Naive B cell (primary cell): ENCODE results near the gene ADAMTS3. TPM values are rescaled to one million over a fixed set of nuclear protein-coding genes. Genes with fewer than 3 reads are reported as not detected.
A peak's percentile ranks its signal among the peaks of the same experiment; 100 is the strongest.

ENCODE experiments used
- ATAC-seq, 2 donors: fragments of 150-1000 bp; cut with Tn5 transposase; 2 replicates each; pipeline ENCODE4 v1.10.0; 2021; ENCODE audit warnings: low read depth in 2 of 2, mild to moderate bottlenecking in 2 of 2, moderate library complexity in 2 of 2
- DNase-seq: peaks from one replicate; pipeline ENCODE4 v3.0.0; 2022
- H3K27ac Mint-ChIP-seq, 6 donors: one replicate each; pipeline ENCODE4 v1.8.0; 2020 to 2022; ENCODE audit warnings: mild to moderate bottlenecking in 6 of 6, mixed read lengths in 6 of 6, moderate library complexity in 5 of 6, inconsistent platforms in 2 of 6
- H3K27me3 Mint-ChIP-seq, 3 donors: one replicate each; pipeline ENCODE4 v1.8.0; 2021 to 2022; ENCODE audit warnings: mixed read lengths in 3 of 3, mild to moderate bottlenecking in 1 of 3
- H3K36me3 Mint-ChIP-seq, 2 donors: one replicate each; pipeline ENCODE4 v1.8.0; 2020 to 2022; ENCODE audit warnings: mixed read lengths in 2 of 2, inconsistent platforms in 1 of 2, mild to moderate bottlenecking in 1 of 2
- H3K4me1 Mint-ChIP-seq, 3 donors: one replicate each; pipeline ENCODE4 v1.8.0; 2020 to 2022; ENCODE audit warnings: mixed read lengths in 3 of 3, inconsistent platforms in 1 of 3, mild to moderate bottlenecking in 1 of 3, moderate library complexity in 1 of 3
- H3K4me3 Mint-ChIP-seq, 8 donors: one replicate each; pipeline ENCODE4 v1.8.0; 2020 to 2022; ENCODE audit warnings: mild to moderate bottlenecking in 8 of 8, mixed read lengths in 8 of 8, moderate library complexity in 8 of 8, inconsistent platforms in 2 of 8
- H3K9me3 Mint-ChIP-seq, 7 donors: one replicate each; pipeline ENCODE4 v1.8.0; 2020 to 2022; ENCODE audit warnings: mixed read lengths in 7 of 7, mild to moderate bottlenecking in 5 of 7, inconsistent platforms in 2 of 7, moderate library complexity in 1 of 7
- polyA plus RNA-seq, 6 donors: library from polyadenylated mRNA; unstranded; fragments of 300-500 nt; fragmentation: Illumina TruSeq; gene quantifications; one replicate each; pipeline ENCODE4 v1.2.3, GENCODE V29; 2021; ENCODE audit warnings: low read depth in 6 of 6

The ADAMTS3 gene
- not detected for polyA plus RNA-seq

DNA sequence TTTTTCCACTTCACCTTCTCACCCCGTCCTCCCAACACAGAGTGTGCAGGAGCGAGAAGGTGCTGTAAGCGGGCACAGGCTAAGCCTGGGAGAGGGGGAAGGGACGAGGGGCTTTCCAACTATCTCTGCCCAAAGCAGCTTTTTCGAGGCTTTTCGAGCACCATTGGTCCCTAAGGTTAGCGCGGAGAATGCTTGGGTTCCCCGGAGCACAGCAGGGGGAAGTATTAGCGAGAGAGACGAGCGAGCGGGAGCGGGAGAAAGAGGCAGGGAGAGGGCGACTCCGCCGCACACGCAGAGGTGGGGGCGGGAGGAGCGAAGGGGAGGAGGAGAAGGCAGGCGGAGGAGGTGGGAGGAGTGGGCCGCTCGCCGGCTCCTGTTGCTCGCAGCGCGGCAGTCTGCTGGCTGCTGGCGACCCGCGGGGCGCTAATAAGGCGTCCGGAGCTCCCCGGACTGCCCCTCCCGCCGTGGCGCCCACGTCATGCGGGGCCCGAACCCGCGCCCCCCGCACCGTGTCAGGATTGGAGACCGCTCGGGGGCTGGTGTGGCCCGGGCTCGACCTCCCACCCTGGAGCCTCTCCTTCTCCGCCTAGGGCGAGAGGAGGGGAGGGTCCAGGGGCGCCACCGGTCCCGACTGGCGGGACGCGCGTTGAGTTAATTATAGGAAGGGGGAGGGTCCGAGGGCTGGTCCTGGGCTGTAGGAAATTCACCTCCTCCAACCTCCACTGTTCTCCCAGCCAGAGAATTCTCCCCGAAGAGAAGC, at the start of gene ADAMTS3:
ADAMTS3 (minus strand) TSS at position 263 of the 760 bp plus-strand sequence. CDS start 459 bp downstream, outside the sequence.
- DNase-seq: no peak
- Mint-ChIP-seq H3K27me3 (peaks cover 52 to 56% (median 55%) of the 10 kb centered on the region in 3 donors), H3K36me3 (peaks cover 4 to 6% of the 10 kb centered on the region in 2 donors), H3K9me3 (peaks cover 0 to 7% (median 2%) of the 10 kb centered on the region in 7 donors), H3K4me1 (peaks cover 9 to 24% (median 19%) of the 10 kb centered on the region in 3 donors), H3K27ac (peak within 1 kb of the TSS in 1 of 6 donors; percentile 84), H3K4me3 (peak within 1 kb of the TSS; percentile 24 to 87 (median 70))
- ATAC-seq: peak in 1 of 2 donors; percentile 21

DNA sequence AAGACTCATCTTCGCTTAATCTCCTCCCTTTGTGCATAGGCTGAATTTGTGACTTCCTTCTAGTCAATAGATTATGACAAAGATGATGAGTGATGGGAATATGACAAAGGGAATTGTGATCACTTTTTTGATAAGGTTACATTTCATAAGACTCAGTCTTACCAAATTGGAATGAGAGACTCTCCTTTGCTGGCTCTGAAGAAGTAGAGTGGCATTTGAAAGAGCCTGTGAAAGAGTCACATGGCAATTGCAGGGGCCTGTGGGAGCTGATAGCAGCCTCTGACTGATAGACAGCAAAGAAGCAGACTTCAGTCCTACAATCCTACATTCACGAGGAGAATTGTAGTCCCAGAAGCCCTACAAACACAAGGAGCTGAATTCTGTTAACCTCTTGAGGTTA, 44.9 kb upstream of the ADAMTS3 start:
- no peaks in the 10 kb centered on the region for H3K27me3 Mint-ChIP-seq
- H3K4me1 Mint-ChIP-seq: no peaks in the 10 kb centered on the region
- peaks cover 0 to 5% (median 2%) of the 10 kb centered on the region in 7 donors for H3K9me3 Mint-ChIP-seq
- H3K36me3 Mint-ChIP-seq: no peaks in the 10 kb centered on the region
- no peak overlapping the region for H3K4me3 Mint-ChIP-seq
- no peak overlapping the region for H3K27ac Mint-ChIP-seq
- ATAC-seq (no peak), DNase-seq (no peak)

DNA sequence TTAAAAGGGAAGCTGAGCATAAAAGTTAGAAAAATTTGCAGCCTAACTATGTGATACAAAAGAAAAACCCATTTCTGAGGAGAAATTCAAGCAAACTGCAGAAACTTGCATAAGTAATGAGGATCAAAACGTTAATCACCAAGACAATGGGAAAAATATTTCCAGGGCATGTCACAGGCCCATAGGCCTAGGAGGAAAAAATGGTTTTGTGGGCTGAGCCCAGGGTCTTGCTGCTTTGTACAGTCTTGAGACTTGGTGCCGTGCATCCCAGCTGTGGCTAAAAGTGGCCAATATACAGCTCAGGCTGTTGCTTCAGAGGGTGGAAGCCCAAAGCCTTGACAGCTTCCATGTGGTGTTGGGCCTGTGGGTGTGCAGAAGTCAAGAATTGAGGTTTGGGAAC, 37.7 kb upstream of the ADAMTS3 start:
- Mint-ChIP-seq H3K9me3 (peaks cover 6 to 22% (median 8%) of the 10 kb centered on the region in 7 donors), H3K36me3 (no peaks in the 10 kb centered on the region), H3K4me1 (no peaks in the 10 kb centered on the region), H3K27me3 (no peaks in the 10 kb centered on the region), H3K27ac (no peak overlapping the region), H3K4me3 (no peak overlapping the region)
- no peak for ATAC-seq
- DNase-seq: no peak

- peaks cover 5 to 22% (median 8%) of the 10 kb centered on the region in 7 donors for H3K9me3 Mint-ChIP-seq
- ATAC-seq (no peak), DNase-seq (no peak)
- H3K36me3 Mint-ChIP-seq: no peaks in the 10 kb centered on the region
- no peak overlapping the region for H3K27ac Mint-ChIP-seq
- no peaks in the 10 kb centered on the region for H3K4me1 Mint-ChIP-seq
- no peak overlapping the region for H3K4me3 Mint-ChIP-seq
- H3K27me3 Mint-ChIP-seq: no peaks in the 10 kb centered on the region
Observed at GRCh38 chr4:72604324-72604723, 35.3 kb upstream of the ADAMTS3 start.

DNA sequence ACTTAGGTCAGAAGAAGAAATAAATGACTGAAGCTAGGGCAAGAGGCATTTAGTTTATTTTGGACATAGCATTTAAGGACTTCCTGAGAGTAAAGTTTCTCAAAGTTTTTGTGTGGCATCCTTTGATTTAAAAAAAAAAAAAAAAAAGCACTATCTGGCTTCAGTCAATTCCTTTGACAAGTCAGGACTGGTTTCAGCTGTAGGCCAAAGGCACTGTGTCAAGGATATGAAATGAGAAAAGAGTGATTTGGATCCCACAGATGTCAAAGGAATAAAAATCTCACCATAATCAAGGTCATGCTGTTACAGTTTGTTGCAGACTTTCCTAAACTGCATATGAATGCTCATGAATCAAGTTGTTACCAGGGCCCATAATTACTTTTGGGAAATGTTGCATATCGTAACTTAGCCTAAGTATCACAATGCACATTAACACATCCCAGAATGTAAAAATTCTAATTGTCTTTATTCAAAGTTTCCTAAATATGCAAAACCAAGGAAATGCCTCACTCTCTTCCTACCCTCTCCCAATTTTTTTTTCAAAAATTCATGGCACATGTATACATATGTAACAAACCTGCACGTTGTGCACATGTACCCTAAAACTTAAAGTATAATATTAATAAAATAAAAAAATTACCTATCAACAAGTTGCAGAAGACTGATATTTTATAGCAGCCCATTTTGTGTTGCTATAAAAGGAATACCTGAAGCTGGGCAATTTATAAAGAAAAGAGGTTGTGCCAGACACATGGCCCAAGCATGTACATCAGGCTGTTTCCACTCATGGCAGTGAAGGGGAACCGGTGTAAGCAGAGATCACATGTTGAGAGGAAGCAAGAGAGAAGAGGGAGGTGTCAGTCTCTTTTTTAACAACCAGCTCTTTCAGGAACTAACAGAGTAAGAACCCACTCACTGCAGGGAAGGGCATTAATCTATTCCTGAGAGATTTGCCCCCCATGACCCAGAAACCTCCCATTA, 33.7 kb upstream of the ADAMTS3 start:
- ATAC-seq (no peak), DNase-seq (no peak)
- Mint-ChIP-seq H3K36me3 (no peaks in the 10 kb centered on the region), H3K27me3 (no peaks in the 10 kb centered on the region), H3K27ac (no peak overlapping the region), H3K4me1 (no peaks in the 10 kb centered on the region), H3K9me3 (peaks cover 3 to 17% (median 8%) of the 10 kb centered on the region in 7 donors), H3K4me3 (no peak overlapping the region)

- Mint-ChIP-seq H3K9me3 (peaks cover 0 to 4% (median 2%) of the 10 kb centered on the region in 7 donors), H3K4me3 (no peak overlapping the region), H3K27me3 (no peaks in the 10 kb centered on the region), H3K36me3 (no peaks in the 10 kb centered on the region), H3K27ac (no peak overlapping the region), H3K4me1 (no peaks in the 10 kb centered on the region)
- ATAC-seq (no peak), DNase-seq (no peak)
Observed at GRCh38 chr4:72591547-72592454, 22.8 kb upstream of the ADAMTS3 start.

GRCh38 chr4:72587334-72587733, 18.3 kb upstream of the ADAMTS3 start:
- H3K36me3 Mint-ChIP-seq: no peaks in the 10 kb centered on the region
- H3K9me3 Mint-ChIP-seq: no peaks in the 10 kb centered on the region
- no peaks in the 10 kb centered on the region for H3K4me1 Mint-ChIP-seq
- ATAC-seq (no peak), DNase-seq (no peak)
- H3K27ac Mint-ChIP-seq: no peak overlapping the region
- H3K4me3 Mint-ChIP-seq: no peak overlapping the region
- no peaks in the 10 kb centered on the region for H3K27me3 Mint-ChIP-seq

- Mint-ChIP-seq H3K4me3 (no peak overlapping the region), H3K4me1 (no peaks in the 10 kb centered on the region), H3K27me3 (no peaks in the 10 kb centered on the region), H3K36me3 (no peaks in the 10 kb centered on the region), H3K27ac (no peak overlapping the region), H3K9me3 (no peaks in the 10 kb centered on the region)
- ATAC-seq (no peak), DNase-seq (no peak)
Observed at GRCh38 chr4:72582853-72583252, 13.8 kb upstream of the ADAMTS3 start.

GRCh38 chr4:72577211-72577610, 8.2 kb upstream of the ADAMTS3 start:
- H3K4me1 Mint-ChIP-seq: no peaks in the 10 kb centered on the region
- ATAC-seq: no peak
- peaks cover 0 to 4% (median 0%) of the 10 kb centered on the region in 3 donors for H3K27me3 Mint-ChIP-seq
- peak overlapping the region in 1 of 8 donors; percentile 15 for H3K4me3 Mint-ChIP-seq
- H3K9me3 Mint-ChIP-seq: no peaks in the 10 kb centered on the region
- no peaks in the 10 kb centered on the region for H3K36me3 Mint-ChIP-seq
- no peak for DNase-seq
- no peak overlapping the region for H3K27ac Mint-ChIP-seq

DNA sequence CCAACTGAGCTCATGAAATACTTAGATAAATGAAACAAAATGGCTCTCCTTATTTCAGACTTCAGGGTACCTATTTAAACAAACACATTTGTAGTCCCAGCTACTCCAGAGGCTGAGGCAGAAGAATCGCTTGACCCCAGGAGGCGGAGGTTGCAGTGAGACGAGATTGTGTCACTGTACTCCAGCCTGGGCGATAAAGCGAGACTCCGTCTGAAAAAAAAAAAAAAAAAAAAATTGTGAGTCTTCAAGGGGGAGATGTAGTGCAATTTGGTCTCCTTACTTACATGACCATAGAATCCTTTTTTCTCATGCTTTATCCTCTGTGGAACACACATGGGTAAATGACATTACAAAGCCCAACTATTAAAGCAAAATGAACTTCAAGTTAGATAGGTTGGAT, 2.3 kb upstream of the ADAMTS3 start:
- Mint-ChIP-seq H3K36me3 (peaks cover 4 to 6% of the 10 kb centered on the region in 2 donors), H3K9me3 (peaks cover 0 to 7% (median 0%) of the 10 kb centered on the region in 7 donors), H3K27ac (no peak overlapping the region), H3K27me3 (peaks cover 41 to 45% (median 41%) of the 10 kb centered on the region in 3 donors), H3K4me3 (no peak overlapping the region), H3K4me1 (peaks cover 9 to 24% (median 19%) of the 10 kb centered on the region in 3 donors)
- no peak for DNase-seq
- no peak for ATAC-seq

DNA sequence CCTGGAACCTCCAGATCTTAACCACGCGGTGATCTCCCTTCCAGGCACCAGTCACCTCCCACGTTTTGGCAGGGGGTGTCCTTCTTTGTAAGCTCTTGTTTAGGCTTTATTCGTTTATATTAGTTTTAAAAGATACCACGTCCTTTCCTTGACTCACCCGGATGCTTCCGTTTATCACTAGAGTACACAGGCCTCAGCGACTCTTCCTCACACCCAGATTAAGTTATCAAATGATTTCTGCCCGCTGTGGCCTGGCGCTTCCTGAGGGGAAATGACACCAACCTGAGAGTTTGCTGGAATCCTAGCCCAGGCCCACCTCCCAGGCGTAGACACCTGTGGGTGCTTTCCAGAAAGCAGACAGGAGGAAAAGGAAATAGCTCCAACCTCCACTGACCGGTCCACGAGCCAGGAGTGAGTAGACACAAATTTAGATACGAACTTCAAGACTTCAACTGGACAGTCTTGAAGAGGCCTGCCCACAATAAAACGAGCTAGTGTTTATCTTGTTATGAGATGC, 756 bp upstream of the ADAMTS3 start:
- Mint-ChIP-seq H3K27me3 (peaks cover 47 to 51% (median 50%) of the 10 kb centered on the region in 3 donors), H3K9me3 (peaks cover 0 to 7% (median 2%) of the 10 kb centered on the region in 7 donors), H3K27ac (no peak overlapping the region), H3K4me3 (peak overlapping the region; percentile 16 to 67 (median 49)), H3K36me3 (peaks cover 4 to 6% of the 10 kb centered on the region in 2 donors), H3K4me1 (peaks cover 9 to 24% (median 19%) of the 10 kb centered on the region in 3 donors)
- DNase-seq (no peak), ATAC-seq (no peak)

GRCh38 chr4:72567821-72568675, 973 bp downstream of the ADAMTS3 start:
- Mint-ChIP-seq H3K27me3 (peaks cover 55 to 61% (median 57%) of the 10 kb centered on the region in 3 donors), H3K4me3 (peak overlapping the region in 7 of 8 donors; percentile 24 to 78 (median 67)), H3K4me1 (peaks cover 9 to 24% (median 19%) of the 10 kb centered on the region in 3 donors), H3K36me3 (peaks cover 4 to 6% of the 10 kb centered on the region in 2 donors), H3K27ac (peak overlapping the region in 1 of 6 donors; percentile 84), H3K9me3 (peaks cover 0 to 7% (median 2%) of the 10 kb centered on the region in 7 donors)
- peak in 1 of 2 donors; percentile 40 for ATAC-seq
- DNase-seq: no peak
